Naive thymus-derived CD8-positive, alpha-beta T cell (primary cell): ENCODE measurements around the gene GDF15. TPM values are rescaled to one million over a fixed set of nuclear protein-coding genes. Genes with fewer than 3 reads are reported as not detected.

Experiments
- ATAC-seq, 2 donors: fragments of 150-1000 bp; cut with Tn5 transposase in 1 of 2; sonication (Bioruptor Pico), chemical (Tn5 transposase) in 1 of 2; 1 replicate in 1 of 2; 2 replicates in 1 of 2; pipeline ENCODE4 v1.10.0; 2021; ENCODE audit warnings: mild to moderate bottlenecking in 2 of 2, moderate library complexity in 2 of 2
- POLR2A ChIA-PET: fragments of 350-600 bp; sonication (Branson Sonifier 250); formaldehyde crosslinking; loops from one replicate; lab custom pipeline; 2021; ENCODE audit warnings: antibody characterized with exemption; lab: Charles Lee
- DNase-seq, 10 donors: peaks; one replicate each; pipeline versions ENCODE4 v3.0.0 to v3.0.0-alpha.2; 2020 to 2022
- H3K27ac Mint-ChIP-seq, 10 donors: one replicate each; pipeline ENCODE4 v1.8.0; 2020 to 2022; ENCODE audit warnings: mild to moderate bottlenecking in 10 of 10, mixed read lengths in 10 of 10, moderate library complexity in 4 of 10, inconsistent platforms in 1 of 10
- H3K27me3 Mint-ChIP-seq, 5 donors: one replicate each; pipeline ENCODE4 v1.8.0; 2021 to 2022; ENCODE audit warnings: mixed read lengths in 5 of 5
- H3K36me3 Mint-ChIP-seq, 3 donors: one replicate each; pipeline ENCODE4 v1.8.0; 2020 to 2022; ENCODE audit warnings: mixed read lengths in 3 of 3, mild to moderate bottlenecking in 2 of 3, inconsistent platforms in 1 of 3
- H3K4me1 Mint-ChIP-seq, 4 donors: one replicate each; pipeline ENCODE4 v1.8.0; 2021 to 2022; ENCODE audit warnings: mixed read lengths in 4 of 4
- H3K4me3 Mint-ChIP-seq, 10 donors: one replicate each; pipeline ENCODE4 v1.8.0; 2020 to 2022; ENCODE audit warnings: mild to moderate bottlenecking in 10 of 10, mixed read lengths in 10 of 10, moderate library complexity in 6 of 10, inconsistent platforms in 1 of 10
- H3K9me3 Mint-ChIP-seq, 9 donors: one replicate each; pipeline ENCODE4 v1.8.0; 2020 to 2022; ENCODE audit warnings: mixed read lengths in 9 of 9, mild to moderate bottlenecking in 3 of 9, inconsistent platforms in 1 of 9, moderate library complexity in 1 of 9
- polyA plus RNA-seq, 3 donors: library from polyadenylated mRNA; unstranded; fragments of 300-500 nt; fragmentation: Illumina TruSeq; gene quantifications; one replicate each; pipeline ENCODE4 v1.2.3, GENCODE V29; 2021
- total RNA-seq, 8 experiments: library from RNA in 2 of 8; stranded (reverse) in 2 of 8; gene quantifications; one replicate each; pipeline ENCODE4 v1.2.3 and lab custom pipeline; 2021 to 2026

The GDF15 gene
- total and polyA plus RNA-seq, 5 experiments from 2014 or later: not detected

DNA sequence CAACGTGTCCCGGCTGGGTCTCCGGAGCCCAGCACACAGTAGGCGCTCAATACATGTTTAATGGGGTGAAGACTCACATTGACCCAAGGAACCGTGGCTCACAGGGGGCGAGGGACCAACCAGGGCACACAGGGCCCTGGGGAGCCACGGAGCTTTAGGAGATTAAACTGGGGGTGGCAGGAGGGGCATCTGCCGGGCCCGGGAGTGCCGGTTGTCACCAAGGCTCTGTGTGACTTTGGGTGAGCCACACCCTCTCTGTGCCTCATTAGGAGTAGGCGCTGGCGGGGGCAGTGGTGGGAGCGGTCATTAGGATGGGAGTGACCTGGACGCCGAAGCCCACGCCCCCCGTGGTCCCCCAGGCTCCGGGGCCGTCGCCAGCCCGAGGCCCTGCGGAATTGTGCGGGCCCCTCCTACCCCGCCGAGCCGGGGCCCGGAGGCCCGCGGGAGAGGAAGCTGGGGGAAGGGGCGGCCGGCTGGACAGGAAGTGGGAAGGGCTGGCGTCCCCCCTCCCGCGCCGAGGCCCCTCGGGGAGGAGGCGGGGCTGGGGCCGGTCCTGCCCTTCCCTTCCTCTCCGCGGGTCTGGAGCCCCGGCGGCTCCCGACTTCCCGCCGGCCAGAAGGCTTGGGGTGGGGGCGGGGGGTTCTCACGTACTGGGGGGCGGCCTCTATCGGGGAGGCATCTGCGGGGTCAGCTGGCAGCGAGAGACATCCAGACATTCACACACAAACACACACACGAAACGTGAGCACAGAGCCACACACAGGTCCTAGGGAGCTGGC is 31.5 kb downstream of the GDF15 start:
- H3K36me3 Mint-ChIP-seq: no peaks in the 10 kb centered on the region
- peak in 2 of 10 donors; percentile 1 to 20 for DNase-seq
- POLR2A ChIA-PET: interaction anchor here (0.7 to 4.9 kb wide), 8 partner anchors 8 to 414 kb away, joined by 3 to 50 read pairs (median 4); partner anchors contain the start of genes JUND and UPF1
- H3K27ac Mint-ChIP-seq: peak overlapping the region in 7 of 10 donors; percentile 65 to 95 (median 82)
- no peaks in the 10 kb centered on the region for H3K9me3 Mint-ChIP-seq
- ATAC-seq: no peak
- H3K4me1 Mint-ChIP-seq: peaks cover 34 to 70% (median 69%) of the 10 kb centered on the region in 4 donors
- peaks cover 0 to 41% (median 9%) of the 10 kb centered on the region in 5 donors for H3K27me3 Mint-ChIP-seq
- H3K4me3 Mint-ChIP-seq: peak overlapping the region; percentile 73 to 90 (median 85)

DNA sequence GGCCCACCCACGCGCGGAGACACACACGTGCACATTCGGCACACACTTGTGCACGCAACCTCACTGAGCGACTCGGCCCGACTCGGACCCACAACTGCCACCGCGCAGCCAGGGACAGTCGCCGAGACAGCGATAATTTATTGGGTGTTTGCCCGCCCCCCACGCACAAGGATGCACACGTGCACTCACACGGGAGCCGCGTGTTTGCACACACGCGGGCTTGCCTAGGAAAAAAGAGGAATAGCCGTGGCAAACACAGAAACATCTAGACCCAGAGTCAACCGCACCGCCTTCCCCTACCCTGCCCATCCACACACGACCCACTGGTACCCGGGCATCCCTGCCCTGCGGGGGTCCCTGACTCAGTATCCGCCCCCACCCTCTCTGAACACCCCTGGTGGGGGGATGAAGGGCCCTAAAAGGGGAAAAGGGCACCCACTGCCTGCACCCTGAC is 32.1 kb downstream of the GDF15 start:
- H3K4me1 Mint-ChIP-seq: peaks cover 38 to 76% (median 75%) of the 10 kb centered on the region in 4 donors
- H3K9me3 Mint-ChIP-seq: no peaks in the 10 kb centered on the region
- peaks cover 0 to 36% (median 9%) of the 10 kb centered on the region in 5 donors for H3K27me3 Mint-ChIP-seq
- DNase-seq (no peak), ATAC-seq (no peak)
- H3K36me3 Mint-ChIP-seq: no peaks in the 10 kb centered on the region
- peak overlapping the region; percentile 73 to 90 (median 85) for H3K4me3 Mint-ChIP-seq
- POLR2A ChIA-PET: interaction anchor here (0.8 to 4.9 kb wide), 10 partner anchors 7 to 414 kb away, joined by 3 to 50 read pairs (median 6); partner anchors contain the start of genes JUND and UPF1
- H3K27ac Mint-ChIP-seq: peak overlapping the region in 7 of 10 donors; percentile 65 to 95 (median 82)

DNA sequence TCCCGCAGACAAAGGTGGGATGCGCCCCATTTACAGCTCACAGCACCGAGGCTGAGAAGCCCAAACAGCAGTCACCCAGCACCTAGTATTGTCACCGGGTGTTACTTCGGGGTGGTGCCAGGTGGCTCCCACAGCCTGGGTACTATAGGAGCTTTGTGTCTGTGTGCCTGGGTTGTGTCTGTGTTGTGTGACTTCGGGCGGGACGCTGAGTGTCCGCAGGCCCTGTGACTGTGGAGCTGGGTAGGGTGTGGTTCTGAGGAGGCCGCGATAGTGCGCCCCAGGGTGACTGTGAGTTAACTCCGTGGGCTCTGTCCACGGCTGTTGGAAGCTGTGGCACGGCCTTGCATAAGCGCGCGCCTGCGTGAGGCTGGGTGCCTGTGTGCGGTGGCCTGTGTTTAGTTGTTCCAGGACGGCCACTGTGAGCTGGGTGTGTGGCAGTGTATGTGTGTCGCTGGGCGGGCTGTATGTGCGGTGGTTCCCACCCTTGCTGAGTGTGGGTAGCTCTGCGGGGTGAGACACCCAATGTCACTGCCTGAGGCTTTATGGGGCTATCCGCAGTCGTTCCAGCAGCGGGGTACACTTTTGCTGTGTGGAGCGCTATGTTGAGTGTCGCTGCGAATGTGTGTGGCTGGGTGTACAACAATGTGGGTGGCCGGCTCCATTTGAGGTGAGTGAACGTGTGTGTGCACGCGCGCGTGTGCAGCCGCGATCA is 32.7 kb downstream of the GDF15 start:
- Mint-ChIP-seq H3K27ac (peak overlapping the region; percentile 53 to 95 (median 84)), H3K36me3 (no peaks in the 10 kb centered on the region), H3K4me3 (peak overlapping the region; percentile 73 to 90 (median 85)), H3K9me3 (no peaks in the 10 kb centered on the region), H3K27me3 (peaks cover 0 to 36% (median 9%) of the 10 kb centered on the region in 5 donors), H3K4me1 (peaks cover 40 to 82% (median 79%) of the 10 kb centered on the region in 4 donors)
- ATAC-seq (peak; percentile 43), DNase-seq (peak in 3 of 10 donors; percentile 23 to 43 (median 41))
- POLR2A ChIA-PET: interaction anchor here (0.6 to 4.9 kb wide), 16 partner anchors 10 to 486 kb away, joined by 3 to 50 read pairs (median 4); partner anchors contain the start of genes CCDC124, JUND, RAB3A and UPF1

DNA sequence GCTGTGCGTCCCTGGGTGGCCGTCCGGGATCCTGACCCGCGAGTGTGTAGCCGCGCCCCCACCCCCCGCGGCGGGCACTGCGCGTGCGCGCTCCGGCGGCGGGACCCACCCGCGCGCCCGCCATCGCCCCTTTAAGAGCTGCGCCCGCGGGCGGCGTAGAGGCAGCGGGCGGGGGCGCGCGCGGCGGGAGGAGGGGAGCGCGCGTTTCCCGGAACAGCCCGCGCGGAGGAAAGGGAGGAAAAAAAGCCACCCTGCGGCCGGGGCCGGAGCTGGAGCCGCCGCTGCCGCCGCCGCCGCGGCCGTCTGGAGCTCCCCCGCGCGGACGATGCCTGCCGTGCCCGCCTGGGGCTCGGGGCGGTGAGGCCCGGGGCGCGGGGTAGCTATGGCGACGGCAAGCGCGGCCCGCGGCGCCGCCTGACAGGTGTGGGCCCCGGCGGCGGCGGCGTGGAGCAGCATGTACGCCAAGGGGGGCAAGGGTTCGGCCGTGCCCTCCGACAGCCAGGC is 33.3 kb downstream of the GDF15 start, which contains the start of gene SSBP4:
Gene SSBP4 (plus strand): TSS at position 204 of the 504 bp plus-strand sequence. CDS start 251 bp downstream, at position 455.
- DNase-seq: peak; percentile 50 to 78 (median 69)
- Mint-ChIP-seq H3K27ac (peak within 1 kb of the TSS; percentile 53 to 95 (median 86)), H3K9me3 (no peaks in the 10 kb centered on the region), H3K4me3 (peak within 1 kb of the TSS; percentile 74 to 92 (median 86)), H3K27me3 (peaks cover 0 to 32% (median 9%) of the 10 kb centered on the region in 5 donors), H3K4me1 (peaks cover 38 to 84% (median 82%) of the 10 kb centered on the region in 4 donors), H3K36me3 (no peaks in the 10 kb centered on the region)
- POLR2A ChIA-PET: interaction anchor here (0.6 to 4.9 kb wide), 15 partner anchors 9 to 487 kb away, joined by 3 to 50 read pairs (median 5); partner anchors contain the start of genes CCDC124, JUND, RAB3A and UPF1
- peak; percentile 62 to 67 for ATAC-seq

DNA sequence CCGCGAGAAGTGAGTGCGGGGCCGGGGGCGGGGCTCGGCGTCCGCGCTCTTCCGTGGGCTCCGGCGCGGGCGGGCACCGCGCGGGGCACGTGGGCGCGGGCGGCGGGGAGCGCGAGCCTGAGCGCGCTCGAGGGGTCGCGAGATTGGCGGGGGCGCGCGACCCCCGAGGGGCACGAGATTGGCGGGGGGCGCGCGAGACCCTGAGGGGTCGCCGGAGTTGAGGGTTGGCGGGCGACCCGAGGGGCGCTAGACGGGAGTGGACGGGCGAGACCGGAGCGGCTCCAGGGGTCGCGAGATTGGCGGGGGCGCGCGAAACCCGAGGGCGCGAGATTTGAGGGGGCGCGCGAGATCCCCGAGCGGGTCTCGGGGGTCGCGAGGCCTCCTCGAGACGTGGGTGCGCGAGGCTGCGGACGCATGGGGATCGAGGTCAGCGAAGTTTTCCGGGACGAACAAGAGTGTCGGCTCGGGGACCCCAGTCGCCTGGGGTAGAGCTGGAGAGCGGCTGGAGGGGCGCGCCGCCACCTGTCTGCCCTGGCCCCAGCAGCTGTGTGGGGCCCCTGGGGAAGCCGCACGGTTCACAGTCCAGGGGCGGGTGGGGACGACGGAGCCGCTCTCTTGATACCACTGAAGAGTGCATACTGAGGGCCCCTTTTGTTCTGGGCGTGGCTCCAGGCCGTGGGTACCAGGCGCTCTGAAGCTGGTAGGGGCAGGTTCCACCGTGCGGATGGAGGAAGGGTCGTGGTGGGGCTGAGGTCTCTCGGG is 33.9 kb downstream of the GDF15 start:
- POLR2A ChIA-PET: interaction anchor here (0.7 to 4.9 kb wide), 9 partner anchors 8 to 401 kb away, joined by 3 to 50 read pairs (median 7); partner anchors contain the start of gene JUND
- Mint-ChIP-seq H3K4me1 (peaks cover 38 to 83% (median 81%) of the 10 kb centered on the region in 4 donors), H3K4me3 (peak overlapping the region; percentile 74 to 92 (median 84)), H3K27me3 (peaks cover 0 to 28% (median 9%) of the 10 kb centered on the region in 5 donors), H3K36me3 (no peaks in the 10 kb centered on the region), H3K27ac (peak overlapping the region in 9 of 10 donors; percentile 63 to 95 (median 87)), H3K9me3 (no peaks in the 10 kb centered on the region)
- ATAC-seq (peak; percentile 32 to 34), DNase-seq (peak in 3 of 10 donors; percentile 33 to 71 (median 39))

DNA sequence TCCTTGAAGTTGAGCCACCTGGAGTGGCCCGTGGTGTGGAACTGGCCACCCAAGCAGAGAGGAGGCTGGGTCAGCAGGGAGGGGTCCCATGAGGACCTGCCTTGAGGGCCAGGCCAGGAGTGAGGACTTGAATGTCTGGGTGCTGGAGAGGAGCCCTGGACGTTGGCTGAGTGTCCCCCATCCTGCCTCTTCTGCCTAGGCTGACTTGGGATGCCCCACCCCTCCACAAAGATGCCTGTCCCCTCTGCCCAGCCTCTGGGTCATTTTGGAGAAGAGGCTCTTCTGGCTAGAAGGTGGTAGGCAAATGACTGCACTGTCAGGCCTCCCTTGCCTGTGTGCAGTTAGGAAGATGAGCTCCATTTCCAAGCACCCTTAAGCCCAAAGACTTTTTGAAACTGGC is 35.0 kb downstream of the GDF15 start:
- DNase-seq (no peak), ATAC-seq (no peak)
- Mint-ChIP-seq H3K4me3 (peak overlapping the region; percentile 74 to 92 (median 84)), H3K36me3 (no peaks in the 10 kb centered on the region), H3K27me3 (peaks cover 0 to 20% (median 8%) of the 10 kb centered on the region in 5 donors), H3K4me1 (peaks cover 38 to 83% (median 81%) of the 10 kb centered on the region in 4 donors), H3K27ac (peak overlapping the region in 7 of 10 donors; percentile 56 to 95 (median 85)), H3K9me3 (no peaks in the 10 kb centered on the region)
- POLR2A ChIA-PET: interaction anchor here (1.5 to 4.9 kb wide), 3 partner anchors 7 to 140 kb away, joined by 5 to 50 read pairs (median 33); partner anchors contain the start of gene JUND

DNA sequence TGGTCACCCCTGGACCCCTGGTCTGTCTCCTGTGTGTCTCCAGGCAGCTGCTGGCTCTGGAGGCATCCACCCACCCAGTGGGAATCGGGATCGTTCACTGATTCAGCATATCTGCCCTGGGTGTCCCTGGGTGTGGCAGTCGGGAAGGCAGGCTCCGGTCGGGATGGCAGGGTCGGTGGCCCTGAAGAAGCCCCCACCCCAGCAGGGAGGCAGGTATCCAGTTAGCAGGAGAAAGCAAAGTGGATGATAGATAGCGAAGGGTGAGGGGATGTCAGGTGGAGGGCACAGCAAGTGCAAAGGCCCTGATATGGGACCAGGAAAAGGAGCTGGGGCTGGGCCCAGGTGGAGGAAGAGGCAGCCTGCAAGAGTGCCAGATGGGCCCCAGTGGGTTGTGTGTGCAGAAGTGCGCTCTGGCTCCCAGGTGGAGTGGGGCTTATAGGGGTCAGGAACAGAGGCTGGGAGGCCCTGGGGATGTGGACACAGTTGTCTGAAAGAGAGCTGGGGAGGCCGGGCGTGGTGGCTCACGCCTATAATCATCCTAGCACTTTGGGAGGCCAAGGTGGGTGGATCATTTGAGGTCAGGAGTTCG is 35.5 kb downstream of the GDF15 start:
- H3K27me3 Mint-ChIP-seq: peaks cover 0 to 17% (median 4%) of the 10 kb centered on the region in 5 donors
- H3K9me3 Mint-ChIP-seq: no peaks in the 10 kb centered on the region

DNA sequence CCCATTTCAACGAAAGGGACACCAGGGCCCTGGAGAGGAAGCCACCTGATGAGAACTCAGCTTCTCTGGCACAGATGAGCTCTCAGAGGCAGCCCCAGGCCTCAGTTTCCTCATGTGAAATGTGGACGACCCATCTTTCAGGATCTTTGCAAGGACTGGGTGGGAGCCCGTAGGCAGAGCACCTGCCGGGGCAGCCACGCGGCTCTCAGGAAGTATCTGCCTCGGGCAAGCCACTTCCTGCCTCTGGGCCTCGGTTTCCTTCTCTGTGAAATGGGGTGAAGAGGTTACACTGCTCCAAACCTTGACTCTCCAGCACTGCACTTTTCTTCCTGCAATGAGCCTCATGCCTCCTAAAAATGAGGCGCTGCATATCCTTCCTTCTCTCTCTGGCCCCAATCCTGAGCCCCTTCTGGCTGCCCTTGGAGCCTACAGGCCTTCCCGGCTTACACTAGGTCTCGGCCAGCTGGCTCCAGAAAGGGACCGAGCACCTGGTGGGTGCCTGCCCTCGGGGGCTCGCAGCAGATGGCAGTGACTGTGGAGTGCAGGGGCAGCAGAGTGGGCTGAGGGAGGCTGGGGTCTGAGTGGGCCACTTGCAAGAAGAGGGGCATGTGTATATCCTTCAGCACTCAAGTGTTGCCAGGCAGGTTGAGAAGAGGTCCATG is 36.7 kb downstream of the GDF15 start:
- Mint-ChIP-seq H3K36me3 (no peaks in the 10 kb centered on the region), H3K27ac (peak overlapping the region in 7 of 10 donors; percentile 35 to 95 (median 70)), H3K4me1 (peaks cover 32 to 76% (median 73%) of the 10 kb centered on the region in 4 donors), H3K27me3 (peaks cover 0 to 10% (median 0%) of the 10 kb centered on the region in 5 donors), H3K9me3 (no peaks in the 10 kb centered on the region), H3K4me3 (peak overlapping the region in 9 of 10 donors; percentile 12 to 92 (median 50))
- ATAC-seq: no peak
- POLR2A ChIA-PET: interaction anchor here (1.0 to 4.6 kb wide), 4 partner anchors 9 to 142 kb away, joined by 3 to 33 read pairs (median 4); partner anchors contain the start of gene JUND
- DNase-seq: no peak

More for the DNA sequence above, 35.5 kb downstream of the GDF15 start:
- POLR2A ChIA-PET: interaction anchor here (1.0 to 4.6 kb wide), 4 partner anchors 8 to 141 kb away, joined by 3 to 33 read pairs (median 4); partner anchors contain the start of gene JUND
- DNase-seq (no peak), ATAC-seq (no peak)
- H3K4me1 Mint-ChIP-seq: peaks cover 36 to 81% (median 78%) of the 10 kb centered on the region in 4 donors
- peak overlapping the region in 9 of 10 donors; percentile 62 to 95 (median 85) for H3K27ac Mint-ChIP-seq
- no peaks in the 10 kb centered on the region for H3K36me3 Mint-ChIP-seq
- H3K4me3 Mint-ChIP-seq: peak overlapping the region in 9 of 10 donors; percentile 33 to 92 (median 82)

DNA sequence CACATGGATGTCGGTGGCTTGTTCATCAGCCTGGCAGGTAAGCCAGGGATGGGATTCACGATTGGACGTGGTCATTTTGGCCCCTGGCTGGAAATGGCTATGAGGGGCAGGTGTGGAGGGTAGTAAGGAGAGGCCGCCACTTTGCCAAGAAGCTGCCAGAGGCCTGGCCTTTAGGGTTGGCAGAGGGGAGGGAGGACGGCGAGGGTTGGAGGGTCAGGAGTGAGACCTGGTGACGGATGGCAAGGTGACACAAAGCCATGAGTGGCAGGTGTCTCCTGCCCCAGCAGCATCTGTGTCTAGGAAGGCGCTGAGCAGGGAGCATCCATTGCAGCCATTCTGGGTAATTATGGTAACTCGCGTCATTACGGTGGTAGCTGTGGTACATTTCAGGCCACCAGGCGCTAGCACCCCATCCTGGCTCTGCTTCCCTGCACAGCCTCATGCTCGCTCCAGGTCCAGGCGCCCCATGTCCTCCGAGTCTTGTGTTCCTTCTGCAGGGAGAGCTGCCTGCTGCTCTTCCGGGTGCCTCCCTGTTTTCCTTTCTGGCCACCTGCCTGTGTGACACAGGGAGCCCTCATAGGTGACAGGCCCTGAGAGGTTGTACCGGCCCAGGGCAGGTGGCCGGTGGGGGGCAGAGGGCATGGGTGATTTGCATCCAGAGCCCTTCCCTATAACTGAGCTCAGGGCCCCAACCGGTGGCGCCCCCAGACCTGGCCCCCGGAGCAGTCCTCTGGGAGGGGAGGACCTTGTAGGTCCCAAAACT is 37.5 kb downstream of the GDF15 start:
- H3K9me3 Mint-ChIP-seq: no peaks in the 10 kb centered on the region
- POLR2A ChIA-PET: interaction anchor here (0.5 to 2.3 kb wide), 5 partner anchors 8 to 1088 kb away, joined by 3 to 8 read pairs (median 3); no protein-coding TSS in a partner anchor
- peaks cover 27 to 71% (median 66%) of the 10 kb centered on the region in 4 donors for H3K4me1 Mint-ChIP-seq
- no peaks in the 10 kb centered on the region for H3K36me3 Mint-ChIP-seq
- ATAC-seq: no peak
- H3K27ac Mint-ChIP-seq: peak overlapping the region in 8 of 10 donors; percentile 24 to 95 (median 56)
- H3K27me3 Mint-ChIP-seq: peaks cover 0 to 3% (median 0%) of the 10 kb centered on the region in 5 donors
- H3K4me3 Mint-ChIP-seq: peak overlapping the region in 6 of 10 donors; percentile 16 to 92 (median 46)
- no peak for DNase-seq
